Measurements from ENCODE around the gene PLPPR3.
A peak's percentile ranks its signal among the peaks of the same experiment; 100 is the strongest.
"Not testable (repeated sequence)": the region's sequence is repeated elsewhere in the genome, so short reads cannot be mapped to it uniquely, and the experiment has no call there.

The PLPPR3 gene

DNA sequence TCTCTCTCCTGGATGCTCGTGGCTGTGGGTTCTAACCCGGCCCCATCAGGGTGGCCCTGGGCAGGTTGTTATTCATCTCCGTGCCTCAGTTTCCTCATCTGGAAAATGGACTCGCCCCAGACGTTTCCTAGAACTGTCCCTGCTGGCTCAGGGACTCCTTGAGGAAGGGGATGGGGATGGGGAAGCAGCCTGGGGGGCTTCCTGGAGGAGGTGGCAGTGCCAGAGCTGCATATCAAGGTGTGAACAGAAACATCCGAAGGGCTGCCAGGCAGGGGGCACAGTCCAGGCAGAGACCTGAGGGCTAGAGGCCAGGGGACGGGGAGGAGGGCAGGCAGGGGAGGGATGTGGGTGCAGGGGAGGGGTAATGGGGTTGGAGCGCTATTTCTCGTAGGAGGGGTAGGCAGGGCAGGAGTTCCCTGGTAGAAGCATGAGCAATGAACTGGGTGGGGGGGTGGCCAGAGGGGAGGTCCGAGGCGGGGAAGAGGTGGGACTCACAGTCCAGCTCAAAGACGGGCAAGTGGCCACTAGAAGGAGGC lies 26.7 kb upstream of the PLPPR3 start:
- H3K27me3 Mint-ChIP-seq = peaks cover 73% of the 10 kb centered on the region
- intact Hi-C loops (cut with micrococcal nuclease) = no loop called here
- no peaks in the 10 kb centered on the region for H3K9me3 Mint-ChIP-seq
- no peak overlapping the region for H3K4me3 Mint-ChIP-seq
- H3K27ac Mint-ChIP-seq = no peak overlapping the region
- peaks cover 68% of the 10 kb centered on the region for H3K4me1 Mint-ChIP-seq (ENCODE audit: low read depth)
- no peaks in the 10 kb centered on the region for H3K36me3 Mint-ChIP-seq (ENCODE audit: low read depth)

DNA sequence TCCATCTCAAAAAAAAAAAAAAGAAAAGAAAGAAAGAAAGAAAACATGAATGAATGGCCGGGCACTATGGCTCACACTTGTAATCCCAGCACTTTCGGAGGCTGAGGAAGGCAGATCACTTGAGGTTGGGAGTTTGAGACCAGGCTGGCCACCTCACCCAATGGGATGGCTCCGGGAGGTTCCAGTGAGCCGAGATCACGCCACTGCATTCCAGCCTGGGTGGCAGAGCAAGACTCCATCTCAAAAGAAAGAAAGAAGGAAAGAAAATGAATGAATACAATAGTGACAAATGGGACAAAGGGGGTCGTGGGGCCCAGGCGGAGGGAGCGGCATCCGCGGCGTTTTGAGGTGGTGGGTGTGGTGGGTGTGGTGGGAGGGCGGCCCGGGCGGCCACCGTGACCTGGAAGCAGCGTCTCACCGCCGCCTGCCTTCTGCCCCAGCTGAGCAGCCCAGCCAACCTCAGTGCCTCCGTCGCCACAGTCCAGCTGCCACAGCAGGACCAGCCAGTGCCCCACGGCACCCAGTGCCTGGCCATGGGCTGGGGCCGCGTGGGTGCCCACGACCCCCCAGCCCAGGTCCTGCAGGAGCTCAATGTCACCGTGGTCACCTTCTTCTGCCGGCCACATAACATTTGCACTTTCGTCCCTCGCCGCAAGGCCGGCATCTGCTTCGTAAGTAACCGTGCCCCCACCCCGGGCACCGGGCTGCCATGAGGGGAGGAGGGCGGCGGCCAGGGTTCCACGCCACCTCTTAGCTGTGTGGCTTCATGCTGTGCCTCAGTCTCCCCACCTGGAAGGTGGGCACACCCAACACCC lies 24.2 kb upstream of the PLPPR3 start:
- intact Hi-C loops (cut with micrococcal nuclease) = no loop called here
- H3K4me3 Mint-ChIP-seq = no peak overlapping the region
- H3K4me1 Mint-ChIP-seq (ENCODE audit: low read depth) = peaks cover 71% of the 10 kb centered on the region
- no peaks in the 10 kb centered on the region for H3K9me3 Mint-ChIP-seq
- no peaks in the 10 kb centered on the region for H3K36me3 Mint-ChIP-seq (ENCODE audit: low read depth)
- peaks cover 82% of the 10 kb centered on the region for H3K27me3 Mint-ChIP-seq
- no peak overlapping the region for H3K27ac Mint-ChIP-seq

DNA sequence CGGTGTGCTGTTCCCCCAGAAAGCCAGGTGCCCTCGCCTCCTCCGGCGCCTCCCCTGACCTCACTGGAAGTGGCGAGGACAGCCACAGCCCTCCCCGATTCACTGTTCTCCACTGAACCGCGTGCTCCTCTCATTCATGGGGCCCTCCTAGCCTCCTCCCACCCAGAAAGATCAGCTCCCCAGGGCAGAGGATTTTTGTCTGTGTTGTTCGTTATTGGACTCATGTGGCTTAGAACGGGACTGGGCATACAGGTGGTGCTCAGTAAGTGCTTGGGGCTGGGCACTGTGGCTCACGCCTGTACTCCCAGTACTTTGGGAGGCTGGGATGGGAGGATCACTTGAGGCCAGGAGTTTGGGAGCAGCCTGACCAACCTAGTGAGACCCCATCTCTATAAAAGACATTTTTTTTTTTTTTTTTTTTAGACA lies 22.8 kb upstream of the PLPPR3 start:
- intact Hi-C loops (cut with micrococcal nuclease) = no loop called here
- Mint-ChIP-seq H3K9me3 (no peaks in the 10 kb centered on the region), H3K36me3 (ENCODE audit: low read depth) (no peaks in the 10 kb centered on the region), H3K4me3 (peak overlapping the region; percentile 67), H3K4me1 (ENCODE audit: low read depth) (peaks cover 70% of the 10 kb centered on the region), H3K27ac (no peak overlapping the region), H3K27me3 (peaks cover 84% of the 10 kb centered on the region)

DNA sequence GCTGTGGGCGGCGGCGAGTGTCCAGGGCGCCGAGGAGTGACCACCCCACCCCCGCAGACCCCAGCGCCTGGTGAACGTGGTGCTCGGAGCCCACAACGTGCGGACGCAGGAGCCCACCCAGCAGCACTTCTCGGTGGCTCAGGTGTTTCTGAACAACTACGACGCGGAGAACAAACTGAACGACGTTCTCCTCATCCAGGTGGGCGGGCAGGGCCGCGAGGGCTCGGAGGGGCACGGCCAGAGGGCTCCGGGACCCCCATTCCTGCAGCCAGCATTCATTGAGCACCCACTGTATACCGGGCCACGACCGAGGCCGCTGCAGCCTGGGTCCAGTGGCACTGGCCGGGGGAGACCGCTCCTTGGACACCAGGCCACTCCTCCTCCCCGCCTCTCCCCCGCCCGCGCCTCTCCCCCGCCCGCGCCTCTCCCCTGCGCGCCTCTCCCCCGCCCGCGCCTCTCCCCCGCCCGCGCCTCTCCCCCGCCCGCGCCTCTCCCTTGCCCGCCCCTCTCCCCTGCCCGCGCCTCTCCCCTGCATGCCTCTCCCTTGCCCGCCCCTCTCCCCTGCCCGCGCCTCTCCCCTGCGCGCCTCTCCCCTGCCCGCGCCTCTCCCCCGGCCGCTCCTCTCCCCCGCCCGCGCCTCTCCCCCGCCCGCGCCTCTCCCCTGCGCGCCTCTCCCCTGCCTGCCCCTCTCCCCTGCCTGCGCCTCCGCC lies 22.2 kb upstream of the PLPPR3 start:
- Mint-ChIP-seq H3K4me3 (peak overlapping the region; percentile 67), H3K9me3 (no peaks in the 10 kb centered on the region), H3K4me1 (ENCODE audit: low read depth) (peaks cover 75% of the 10 kb centered on the region), H3K27me3 (peaks cover 83% of the 10 kb centered on the region), H3K36me3 (ENCODE audit: low read depth) (no peaks in the 10 kb centered on the region), H3K27ac (no peak overlapping the region)
- intact Hi-C loops (cut with micrococcal nuclease) = no loop called here

DNA sequence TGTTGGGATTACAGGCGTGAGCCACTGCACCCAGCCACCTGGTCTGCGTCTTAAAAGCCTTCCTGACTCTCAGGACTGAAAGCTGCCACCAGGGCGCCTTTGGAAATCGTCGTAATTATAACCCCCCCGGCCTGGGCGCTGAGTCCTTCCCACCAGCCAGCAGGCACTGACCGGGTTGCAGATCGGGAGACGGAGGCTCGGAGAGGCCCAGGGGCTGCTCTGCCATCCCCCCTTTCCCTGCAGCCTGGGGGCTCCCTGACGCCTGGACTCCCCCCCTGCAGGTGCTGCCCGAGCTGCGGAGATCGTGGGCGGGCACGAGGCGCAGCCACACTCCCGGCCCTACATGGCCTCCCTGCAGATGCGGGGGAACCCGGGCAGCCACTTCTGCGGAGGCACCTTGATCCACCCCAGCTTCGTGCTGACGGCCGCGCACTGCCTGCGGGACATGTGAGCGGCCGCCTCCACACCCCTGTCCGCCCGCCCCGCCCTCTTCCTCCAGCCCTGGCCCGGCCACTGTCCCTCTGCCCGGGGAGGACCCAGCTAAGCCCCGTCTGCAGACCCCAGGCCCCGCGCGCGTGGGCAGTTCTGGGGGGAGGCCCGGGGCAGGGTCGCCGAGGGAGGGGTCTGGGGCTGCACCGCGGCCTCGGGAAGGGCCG lies 21.6 kb upstream of the PLPPR3 start:
- H3K27me3 Mint-ChIP-seq = peaks cover 77% of the 10 kb centered on the region
- H3K9me3 Mint-ChIP-seq = no peaks in the 10 kb centered on the region
- peaks cover 75% of the 10 kb centered on the region for H3K4me1 Mint-ChIP-seq (ENCODE audit: low read depth)
- intact Hi-C loops (cut with micrococcal nuclease) = no loop called here
- H3K27ac Mint-ChIP-seq = peak overlapping the region; percentile 42
- H3K4me3 Mint-ChIP-seq = peak overlapping the region; percentile 57
- H3K36me3 Mint-ChIP-seq (ENCODE audit: low read depth) = no peaks in the 10 kb centered on the region

DNA sequence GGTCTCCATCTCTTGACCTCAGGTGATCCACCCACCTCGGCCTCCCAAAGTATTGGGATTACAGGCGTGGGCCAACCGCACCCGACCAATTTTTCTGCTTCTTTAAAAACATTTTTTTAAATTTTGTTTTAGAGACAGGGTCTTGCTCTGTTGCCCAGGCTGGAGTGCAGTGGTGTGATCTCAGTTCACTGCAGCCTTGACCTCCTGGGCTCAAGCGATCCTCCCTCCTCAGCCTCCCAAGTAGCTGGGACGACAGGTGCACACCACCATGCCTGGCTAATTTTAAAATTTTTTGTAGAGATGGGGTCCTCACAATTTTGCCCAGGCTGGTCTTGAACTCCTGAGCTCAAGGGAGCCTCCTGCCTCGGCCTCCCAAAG lies 21.0 kb upstream of the PLPPR3 start:
- peaks cover 72% of the 10 kb centered on the region for H3K27me3 Mint-ChIP-seq

DNA sequence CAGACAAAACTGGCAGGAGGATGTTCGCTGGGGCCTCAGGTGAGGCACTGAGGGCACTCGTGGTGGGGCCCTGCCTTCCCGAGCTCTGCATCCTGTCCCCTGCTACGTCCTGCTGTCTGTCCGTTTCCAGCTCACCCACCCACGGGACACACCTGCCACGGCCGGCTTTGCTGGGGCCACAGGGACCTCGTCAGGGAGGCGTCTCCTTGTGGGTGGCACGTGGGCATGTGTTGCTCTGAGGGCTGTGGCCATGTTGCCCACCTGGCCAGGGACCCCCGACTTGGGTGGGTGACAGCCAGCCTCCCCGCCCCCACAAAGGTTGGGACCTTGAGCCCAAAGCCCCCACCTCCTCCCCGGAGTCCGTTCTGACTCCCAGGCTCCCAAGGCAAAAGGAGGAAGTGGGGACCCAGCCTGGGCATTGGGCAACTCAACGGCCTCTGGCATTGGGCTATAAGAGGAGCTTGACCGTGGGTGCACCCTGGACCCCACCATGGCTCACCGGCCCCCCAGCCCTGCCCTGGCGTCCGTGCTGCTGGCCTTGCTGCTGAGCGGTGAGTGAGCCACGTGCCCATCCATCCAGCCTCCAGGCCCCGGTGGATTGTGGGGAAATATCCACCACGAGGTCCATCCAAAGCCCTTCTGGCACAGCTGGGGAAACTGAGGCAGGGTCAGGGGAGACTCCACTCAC lies 18.9 kb upstream of the PLPPR3 start, which contains the start of gene PRTN3:
Gene PRTN3 (plus strand): TSS at position 481 of the 688 bp plus-strand sequence. CDS start 10 bp downstream, at position 491.
- Mint-ChIP-seq H3K36me3 (ENCODE audit: low read depth) (no peaks in the 10 kb centered on the region), H3K4me1 (ENCODE audit: low read depth) (peaks cover 67% of the 10 kb centered on the region), H3K4me3 (no peak within 1 kb of the TSS), H3K9me3 (no peaks in the 10 kb centered on the region), H3K27me3 (peaks cover 71% of the 10 kb centered on the region), H3K27ac (no peak within 1 kb of the TSS)
- intact Hi-C loops (cut with micrococcal nuclease) = no loop called here

More for the DNA sequence above, 21.0 kb upstream of the PLPPR3 start:
- H3K36me3 Mint-ChIP-seq (ENCODE audit: low read depth); H3K9me3 Mint-ChIP-seq; H3K27ac Mint-ChIP-seq; intact Hi-C loops (cut with micrococcal nuclease): not testable (repeated sequence)
- H3K4me1 Mint-ChIP-seq (ENCODE audit: low read depth) = peaks cover 70% of the 10 kb centered on the region
- H3K4me3 Mint-ChIP-seq = peak overlapping the region; percentile 57

DNA sequence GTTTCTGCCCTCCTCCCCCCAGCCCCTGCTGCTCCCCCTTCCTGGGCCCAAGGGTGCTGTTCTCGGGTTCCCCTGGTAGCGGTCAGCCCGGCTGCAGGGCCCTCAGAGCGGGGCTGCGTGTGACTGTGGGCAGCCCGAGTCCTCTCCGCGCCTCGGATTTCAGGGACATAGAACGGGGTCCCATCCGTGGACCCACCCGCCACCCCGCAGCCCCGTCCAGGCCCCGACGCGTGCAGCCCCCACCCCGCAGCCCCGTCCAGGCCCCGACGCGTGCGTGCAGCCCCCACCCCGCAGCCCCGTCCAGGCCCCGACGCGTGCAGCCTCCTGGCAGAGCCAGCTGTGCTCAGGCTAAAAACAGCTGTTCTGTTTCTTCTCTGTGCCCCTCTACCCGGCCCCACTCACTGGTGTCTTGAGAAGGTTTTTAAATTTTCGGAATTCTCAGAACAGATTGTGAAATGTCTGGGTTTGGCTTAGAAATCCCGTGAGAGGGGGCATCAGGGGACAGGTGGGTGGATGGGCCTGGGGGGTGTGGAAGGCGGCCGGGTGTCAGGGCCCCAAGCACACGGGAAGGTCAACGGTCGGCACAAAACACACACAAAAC lies 13.6 kb upstream of the PLPPR3 start:
- Mint-ChIP-seq H3K27me3 (peaks cover 54% of the 10 kb centered on the region), H3K4me3 (no peak overlapping the region), H3K9me3 (no peaks in the 10 kb centered on the region), H3K36me3 (ENCODE audit: low read depth) (no peaks in the 10 kb centered on the region), H3K4me1 (ENCODE audit: low read depth) (peaks cover 40% of the 10 kb centered on the region), H3K27ac (no peak overlapping the region)
- intact Hi-C loops (cut with micrococcal nuclease) = no loop called here

DNA sequence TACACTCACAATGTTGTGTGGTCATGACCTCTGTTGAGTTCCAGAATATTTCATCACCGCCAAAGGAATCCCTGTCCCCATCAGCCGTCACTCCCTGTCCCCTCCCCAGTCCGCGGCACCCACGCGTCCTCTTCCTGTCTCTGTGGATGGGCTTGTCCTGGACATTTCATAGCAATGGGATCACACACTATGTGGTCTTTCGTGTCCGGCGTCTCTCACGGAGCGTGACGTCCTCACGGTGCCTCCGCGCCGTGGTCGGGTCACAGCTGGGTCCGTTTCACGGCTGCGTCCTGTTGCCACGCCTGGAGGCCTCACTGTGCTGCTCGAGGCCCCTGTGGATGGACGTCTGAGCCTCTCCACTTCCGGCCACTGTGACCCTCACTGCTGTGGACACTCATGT lies 12.5 kb upstream of the PLPPR3 start:
- no peaks in the 10 kb centered on the region for H3K36me3 Mint-ChIP-seq (ENCODE audit: low read depth)
- H3K27me3 Mint-ChIP-seq = peaks cover 57% of the 10 kb centered on the region
- H3K27ac Mint-ChIP-seq = no peak overlapping the region
- intact Hi-C loops (cut with micrococcal nuclease) = no loop called here
- H3K4me3 Mint-ChIP-seq = no peak overlapping the region
- no peaks in the 10 kb centered on the region for H3K9me3 Mint-ChIP-seq
- peaks cover 40% of the 10 kb centered on the region for H3K4me1 Mint-ChIP-seq (ENCODE audit: low read depth)

DNA sequence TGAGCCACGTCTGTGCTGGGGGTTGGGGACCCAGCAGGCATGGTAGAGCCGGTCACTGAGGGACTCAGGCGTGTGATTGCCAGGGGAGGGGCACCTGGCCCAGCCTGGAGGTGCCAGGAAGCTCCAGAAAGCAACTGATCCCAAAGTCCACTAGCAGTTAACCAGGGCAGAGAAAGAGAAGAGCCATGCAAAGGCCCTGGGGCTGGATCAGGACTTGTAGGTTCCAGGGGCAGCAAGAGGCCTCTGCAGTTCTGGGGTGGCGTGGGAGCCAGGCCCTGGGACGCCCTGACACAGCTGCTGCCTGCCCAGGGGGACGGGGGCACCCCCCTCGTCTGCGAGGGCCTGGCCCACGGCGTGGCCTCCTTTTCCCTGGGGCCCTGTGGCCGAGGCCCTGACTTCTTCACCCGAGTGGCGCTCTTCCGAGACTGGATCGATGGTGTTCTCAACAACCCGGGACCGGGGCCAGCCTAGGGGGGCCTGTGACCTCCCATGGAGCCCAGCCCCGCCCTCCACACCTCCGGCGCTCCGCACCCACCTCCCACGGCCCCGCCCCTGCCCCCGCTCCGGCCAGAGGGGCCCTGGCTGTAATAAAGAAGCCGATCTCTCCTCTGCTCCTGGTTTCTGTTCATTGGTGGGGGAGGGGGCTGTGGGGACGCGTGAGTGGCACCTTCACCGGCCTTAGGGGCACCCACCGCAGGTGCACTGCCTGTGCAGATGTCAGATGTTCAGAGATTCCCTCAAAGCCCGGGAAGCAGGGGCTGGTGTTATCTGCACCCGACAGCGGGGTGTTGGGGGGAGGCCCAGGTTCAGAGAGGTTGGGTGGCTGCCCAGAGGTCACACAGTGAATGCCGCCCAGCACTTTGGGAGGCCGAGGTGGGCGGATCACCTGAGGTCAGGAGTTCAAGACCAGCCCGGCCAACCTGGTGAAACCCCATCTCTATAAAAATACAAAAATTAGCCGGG lies 9.9 kb upstream of the PLPPR3 start:
- H3K4me3 Mint-ChIP-seq = no peak overlapping the region
- intact Hi-C loops (cut with micrococcal nuclease) = no loop called here
- H3K9me3 Mint-ChIP-seq = no peaks in the 10 kb centered on the region
- H3K27ac Mint-ChIP-seq = no peak overlapping the region
- no peaks in the 10 kb centered on the region for H3K36me3 Mint-ChIP-seq (ENCODE audit: low read depth)
- H3K27me3 Mint-ChIP-seq = peaks cover 50% of the 10 kb centered on the region
- peaks cover 49% of the 10 kb centered on the region for H3K4me1 Mint-ChIP-seq (ENCODE audit: low read depth)

DNA sequence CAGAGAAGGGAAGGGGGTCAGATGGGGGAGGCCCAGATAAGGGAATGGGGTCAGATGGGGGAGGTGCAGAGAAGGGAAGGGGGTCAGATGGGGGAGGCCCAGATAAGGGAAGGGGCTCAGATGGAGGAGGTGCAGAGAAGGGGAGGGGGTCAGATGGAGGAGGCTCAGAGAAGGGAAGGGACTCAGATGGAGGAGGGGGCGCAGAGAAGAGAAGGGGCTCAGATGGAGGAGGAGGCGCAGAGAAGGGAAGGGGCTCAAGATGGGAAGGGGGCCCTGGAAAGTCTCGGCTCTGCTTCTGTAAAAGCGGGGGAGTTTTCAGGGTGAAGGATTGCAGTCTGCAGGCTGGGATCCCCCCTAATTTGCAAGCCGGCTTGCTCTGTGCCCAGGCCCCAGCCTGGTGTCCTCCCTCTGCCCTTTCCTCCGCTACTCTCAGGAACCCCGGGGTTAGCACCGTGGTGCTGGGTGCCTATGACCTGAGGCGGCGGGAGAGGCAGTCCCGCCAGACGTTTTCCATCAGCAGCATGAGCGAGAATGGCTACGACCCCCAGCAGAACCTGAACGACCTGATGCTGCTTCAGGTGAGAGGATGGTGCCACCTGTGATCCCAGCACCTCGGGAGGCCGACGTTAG lies 7.5 kb upstream of the PLPPR3 start:
- intact Hi-C loops (cut with micrococcal nuclease) = no loop called here
- peaks cover 36% of the 10 kb centered on the region for H3K4me1 Mint-ChIP-seq (ENCODE audit: low read depth)
- no peaks in the 10 kb centered on the region for H3K36me3 Mint-ChIP-seq (ENCODE audit: low read depth)
- H3K27ac Mint-ChIP-seq = peak overlapping the region; percentile 60
- no peaks in the 10 kb centered on the region for H3K9me3 Mint-ChIP-seq
- peaks cover 29% of the 10 kb centered on the region for H3K27me3 Mint-ChIP-seq
- no peak overlapping the region for H3K4me3 Mint-ChIP-seq

DNA sequence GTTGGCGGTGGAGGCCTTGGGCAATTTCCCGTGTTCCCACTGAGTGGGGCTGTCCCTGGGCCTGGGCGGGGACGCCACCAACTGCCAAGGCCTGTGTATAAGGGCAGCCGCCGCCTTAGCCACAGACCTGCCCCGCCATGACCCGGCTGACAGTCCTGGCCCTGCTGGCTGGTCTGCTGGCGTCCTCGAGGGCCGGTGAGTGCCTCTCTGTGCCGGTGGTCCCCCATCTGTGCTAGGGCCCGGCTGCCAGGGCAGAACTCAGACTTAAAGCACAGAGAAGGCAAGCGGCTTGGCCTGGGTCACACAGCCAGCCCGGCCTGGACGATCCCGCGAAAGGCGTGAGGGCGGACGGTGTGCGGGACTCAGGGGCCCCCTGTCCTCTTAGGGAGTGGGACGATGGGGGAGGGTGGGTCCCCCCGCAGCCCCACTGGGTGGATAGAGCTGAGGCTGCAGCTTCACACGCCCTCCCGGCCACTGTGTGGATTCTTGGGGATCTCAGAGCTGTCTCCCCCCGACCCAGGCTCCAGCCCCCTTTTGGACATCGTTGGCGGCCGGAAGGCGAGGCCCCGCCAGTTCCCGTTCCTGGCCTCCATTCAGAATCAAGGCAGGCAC lies 6.1 kb upstream of the PLPPR3 start, which contains the start of gene AZU1:
Gene AZU1 (plus strand): TSS at position 128 of the 612 bp plus-strand sequence. CDS start 10 bp downstream, at position 138.
- intact Hi-C loops (cut with micrococcal nuclease) = no loop called here
- Mint-ChIP-seq H3K4me3 (peak within 1 kb of the TSS; percentile 55), H3K36me3 (ENCODE audit: low read depth) (no peaks in the 10 kb centered on the region), H3K27ac (peak within 1 kb of the TSS; percentile 74), H3K27me3 (peaks cover 34% of the 10 kb centered on the region), H3K4me1 (ENCODE audit: low read depth) (peaks cover 47% of the 10 kb centered on the region), H3K9me3 (no peaks in the 10 kb centered on the region)
